Renal cortical epithelial cell (primary cell): ENCODE measurements around the gene ALG2. TPM values are rescaled to one million over a fixed set of nuclear protein-coding genes. Genes with fewer than 3 reads are reported as not detected.

Experiments
- DNase-seq: peaks from one replicate; pipeline ENCODE4 v3.0.0-alpha.2; 2011; ENCODE audit warnings: low read depth
- total RNA-seq: library from RNA; depleted of rRNA; stranded (reverse); fragments of >200 nt; gene quantifications from 2 replicates; pipeline ENCODE4 v1.2.3, GENCODE V29; 2014

Gene ALG2, protein sequence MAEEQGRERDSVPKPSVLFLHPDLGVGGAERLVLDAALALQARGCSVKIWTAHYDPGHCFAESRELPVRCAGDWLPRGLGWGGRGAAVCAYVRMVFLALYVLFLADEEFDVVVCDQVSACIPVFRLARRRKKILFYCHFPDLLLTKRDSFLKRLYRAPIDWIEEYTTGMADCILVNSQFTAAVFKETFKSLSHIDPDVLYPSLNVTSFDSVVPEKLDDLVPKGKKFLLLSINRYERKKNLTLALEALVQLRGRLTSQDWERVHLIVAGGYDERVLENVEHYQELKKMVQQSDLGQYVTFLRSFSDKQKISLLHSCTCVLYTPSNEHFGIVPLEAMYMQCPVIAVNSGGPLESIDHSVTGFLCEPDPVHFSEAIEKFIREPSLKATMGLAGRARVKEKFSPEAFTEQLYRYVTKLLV
- total RNA-seq: 46.7 and 54.6 TPM in 2 replicates

DNA sequence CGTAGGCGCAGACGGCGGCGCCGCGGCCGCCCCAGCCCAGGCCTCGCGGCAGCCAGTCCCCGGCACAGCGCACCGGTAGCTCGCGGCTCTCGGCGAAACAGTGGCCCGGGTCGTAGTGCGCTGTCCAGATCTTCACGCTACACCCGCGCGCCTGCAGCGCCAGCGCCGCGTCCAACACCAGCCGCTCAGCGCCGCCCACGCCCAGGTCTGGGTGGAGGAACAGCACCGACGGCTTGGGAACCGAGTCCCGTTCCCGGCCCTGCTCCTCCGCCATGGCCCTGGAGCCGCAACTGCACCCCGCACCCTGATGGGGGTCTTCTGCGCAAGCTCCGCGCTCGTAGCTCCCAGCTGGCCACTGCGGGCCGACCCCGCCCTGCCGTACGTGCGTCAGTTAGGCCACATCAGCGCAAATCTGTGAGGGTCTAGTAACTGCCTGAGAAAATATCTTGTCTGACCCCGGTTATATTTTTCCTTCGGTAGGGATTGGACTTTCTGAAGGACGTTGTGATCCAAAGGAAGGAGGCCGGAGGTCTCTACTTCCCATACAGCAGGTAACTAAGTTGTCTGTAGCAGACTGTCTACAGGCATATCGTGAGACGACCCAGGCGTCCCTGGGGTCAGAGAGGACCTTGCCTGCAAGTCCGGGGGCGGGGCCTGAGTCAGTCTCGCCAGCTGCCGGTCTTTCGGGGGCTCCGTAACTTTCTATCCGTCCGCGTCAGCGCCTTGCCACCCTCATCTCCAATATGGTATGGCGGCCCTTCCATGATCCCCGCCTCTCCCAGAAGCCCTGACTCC, at the start of gene ALG2, which contains the start of gene SEC61B:
Gene ALG2, minus strand, starts transcription at position 322 of the 795 bp plus-strand sequence. Its CDS starts 48 bp downstream, at position 274.
Gene SEC61B, plus strand, starts transcription at position 662 of the 795 bp plus-strand sequence. Its CDS starts 82 bp downstream, at position 744.
- DNase-seq: peak; percentile 89

DNA sequence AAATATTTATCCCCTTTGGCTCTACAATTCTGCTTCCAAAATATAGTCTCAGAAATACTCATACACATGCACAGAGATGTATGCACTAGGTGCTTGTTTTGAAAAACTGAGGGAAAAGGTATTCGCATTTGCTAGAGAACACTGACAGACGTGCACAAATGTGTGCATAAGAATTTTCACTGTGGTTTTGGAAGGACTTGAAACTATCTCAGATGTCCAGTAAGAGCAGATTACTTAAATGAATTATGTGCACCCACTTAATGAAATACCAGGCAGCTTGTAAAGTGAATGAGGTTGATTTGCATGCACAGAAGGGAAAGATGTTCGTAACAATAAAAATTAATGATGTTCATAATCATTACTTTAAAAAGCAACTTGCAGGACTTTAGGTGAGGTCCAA, 48.7 kb upstream of the ALG2 start:
- DNase-seq: no peak

DNA sequence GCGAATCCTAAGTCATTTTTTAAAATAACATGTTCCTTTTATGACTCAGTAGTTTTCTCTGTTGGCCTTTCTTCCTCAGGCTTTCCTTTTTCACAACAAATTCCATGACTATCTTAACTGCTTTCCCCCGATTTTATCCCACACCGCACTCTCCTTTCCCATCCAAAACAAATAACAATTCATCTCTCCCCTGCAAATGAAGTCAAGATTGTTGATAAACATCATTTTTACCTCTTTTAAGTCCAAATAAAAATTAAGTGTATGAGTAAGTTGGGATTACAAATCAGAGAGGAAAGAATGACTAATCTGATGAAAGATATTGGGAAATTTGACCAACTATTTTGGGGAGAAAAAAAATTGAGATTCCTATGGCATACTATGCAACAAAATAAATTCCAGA, 47.7 kb upstream of the ALG2 start:
- DNase-seq: no peak

DNA sequence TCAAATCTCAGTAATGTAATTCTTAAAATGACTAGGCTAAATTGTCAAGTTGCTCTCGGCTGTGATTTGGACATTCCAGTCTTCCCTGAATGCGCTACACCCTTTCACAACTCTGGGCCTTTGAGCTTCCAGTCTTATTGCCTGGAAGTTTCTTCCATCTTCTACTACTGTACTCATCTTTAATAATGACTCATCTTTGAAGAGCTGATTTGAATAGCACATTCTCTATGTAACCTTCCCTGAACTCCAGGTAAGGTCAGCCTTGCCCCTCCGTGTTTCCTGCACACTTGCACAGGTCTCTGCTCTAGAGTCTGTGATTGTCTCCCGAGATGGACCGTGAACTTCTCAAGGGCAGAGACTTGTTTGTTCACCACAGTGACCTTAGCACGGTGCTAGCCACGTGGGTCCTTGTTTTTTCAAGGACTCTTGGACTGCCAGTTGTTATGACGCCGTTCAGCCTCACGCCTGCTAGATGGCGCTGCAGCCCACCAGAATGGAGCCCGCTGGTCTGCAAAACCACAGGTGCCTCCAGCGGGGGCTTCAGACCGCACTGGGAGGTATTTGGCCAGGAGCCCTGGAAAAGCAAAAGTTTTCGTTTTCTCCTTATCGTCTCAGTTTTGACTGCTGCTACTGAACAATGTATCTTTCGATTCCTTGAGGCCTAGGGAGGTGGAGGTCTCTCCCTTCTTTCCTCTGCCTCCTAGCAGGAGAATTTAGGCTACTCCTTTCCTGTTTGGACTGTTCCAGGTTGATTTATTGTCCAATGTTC, 44.7 kb upstream of the ALG2 start:
- peak; percentile 54 for DNase-seq

DNA sequence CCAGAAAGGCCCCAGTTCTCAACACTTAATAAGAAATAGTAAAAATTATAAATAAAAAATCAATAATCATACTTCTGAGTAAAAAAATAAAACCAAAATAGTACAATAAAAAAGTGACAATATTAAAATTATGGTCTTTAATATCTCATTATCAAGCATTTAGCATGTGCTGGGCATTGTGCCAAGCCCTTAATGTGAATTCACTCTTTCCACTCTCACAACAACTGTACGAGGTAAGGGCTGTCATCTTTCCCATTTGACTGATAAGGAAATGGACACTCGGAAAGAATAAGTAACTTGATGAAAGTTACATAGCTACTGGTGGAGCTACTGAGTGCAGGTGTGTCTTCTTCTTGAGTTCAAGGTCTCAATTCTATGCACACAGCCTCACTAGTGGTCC, 43.9 kb upstream of the ALG2 start:
- DNase-seq: no peak

DNA sequence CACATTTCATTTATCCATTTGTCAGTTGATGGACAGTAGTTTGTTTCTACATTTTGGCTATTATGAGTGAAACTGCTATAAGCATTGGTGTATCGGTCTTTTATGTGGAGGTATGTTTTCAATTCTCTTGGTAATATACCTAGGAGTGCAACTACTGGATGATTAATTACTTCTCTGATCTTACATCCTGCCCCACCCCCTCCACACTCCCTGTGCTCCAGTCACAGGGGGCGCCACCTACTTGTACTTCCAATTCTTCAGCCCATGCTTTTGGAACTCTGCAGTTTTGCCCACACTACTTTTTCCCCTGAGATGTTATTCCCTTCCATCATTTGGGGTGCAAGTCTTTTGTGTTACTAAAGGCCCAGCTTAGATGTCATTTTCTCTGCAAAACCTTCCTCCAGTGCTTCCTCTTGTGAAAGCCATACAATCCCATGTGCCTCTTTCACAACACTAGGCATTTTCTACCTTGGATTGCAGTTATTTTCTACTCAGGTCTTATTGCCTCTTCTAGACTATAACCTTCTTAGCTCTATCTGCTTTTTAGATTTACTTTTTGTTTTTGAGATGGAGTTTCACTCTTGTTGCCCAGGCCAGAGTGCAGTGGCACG, 42.4 kb upstream of the ALG2 start:
- DNase-seq: no peak

DNA sequence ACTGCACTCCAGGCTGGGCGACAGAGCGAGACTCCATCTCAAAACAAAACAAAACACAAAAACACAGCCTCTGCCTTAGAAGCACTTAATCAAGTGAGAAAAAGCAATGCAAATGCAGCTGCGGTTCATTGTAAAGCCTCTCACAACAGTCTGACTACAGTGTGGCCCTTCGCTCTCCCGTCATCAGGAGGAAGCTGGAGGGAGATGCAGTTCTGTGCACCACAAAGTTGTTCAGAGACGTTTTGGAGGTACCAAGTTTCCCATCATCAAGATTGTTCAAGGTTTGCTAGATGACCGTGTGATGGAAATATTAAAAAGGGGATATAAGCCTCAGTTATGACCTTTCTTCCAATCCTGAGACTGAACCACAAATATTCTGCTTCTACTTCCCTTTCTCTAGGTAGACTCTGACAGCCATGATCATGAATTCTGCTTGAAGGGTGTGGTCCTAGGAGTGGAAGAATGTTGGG, 41.2 kb upstream of the ALG2 start:
- DNase-seq: no peak

DNA sequence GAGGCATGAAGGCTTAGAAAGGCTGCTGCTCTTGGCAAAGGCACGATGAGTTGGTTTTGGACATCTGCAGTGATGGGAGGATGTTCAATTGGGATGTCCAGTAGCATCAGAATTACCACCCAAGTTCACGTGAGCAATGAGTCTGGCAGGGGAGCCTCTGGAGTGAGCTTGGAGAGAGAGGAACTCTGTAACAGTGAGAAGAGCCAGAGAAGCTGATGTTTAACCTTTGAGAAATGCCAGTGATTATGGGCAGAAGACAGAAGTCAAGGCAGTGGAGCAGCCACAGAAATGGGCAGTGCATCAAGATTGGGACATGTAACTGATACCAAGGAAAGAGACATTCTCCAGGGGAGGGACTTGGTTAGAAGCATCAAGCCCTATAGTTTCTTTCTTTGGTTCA, 40.2 kb upstream of the ALG2 start:
- no peak for DNase-seq

DNA sequence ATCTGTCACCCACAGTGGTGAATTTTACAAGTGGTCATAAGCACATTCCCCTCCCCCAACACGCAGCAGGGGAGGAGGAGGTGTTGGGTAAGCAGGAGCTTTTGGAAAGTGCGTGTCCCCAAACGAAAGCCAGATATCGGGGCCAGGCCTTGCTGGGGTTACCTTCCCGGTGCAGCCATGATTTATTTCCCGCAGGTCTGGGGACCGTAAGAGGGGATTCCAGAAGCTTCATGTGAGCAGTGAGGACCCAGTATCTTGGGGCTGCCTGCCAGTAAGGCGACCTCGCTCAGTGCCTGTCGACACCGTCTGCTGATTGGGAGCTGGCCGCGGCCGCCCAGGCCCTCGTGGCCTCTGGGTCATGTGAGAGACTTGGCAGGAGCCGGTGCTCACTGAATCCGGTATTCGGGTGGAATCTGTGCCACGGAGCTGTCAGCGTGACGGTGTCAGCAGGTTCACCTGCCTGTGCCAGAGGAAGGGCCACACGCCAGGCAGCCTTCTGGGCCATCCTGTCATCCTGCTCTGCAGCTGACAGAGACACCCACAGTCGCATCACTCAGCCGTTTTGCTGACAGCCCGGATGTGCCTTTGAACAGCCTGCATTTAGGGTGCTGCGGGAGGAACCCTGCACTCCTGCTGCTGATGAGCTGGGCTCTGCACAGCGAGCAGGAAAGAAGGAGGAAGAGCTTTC, 37.6 kb upstream of the ALG2 start:
- peak; percentile 55 for DNase-seq

DNA sequence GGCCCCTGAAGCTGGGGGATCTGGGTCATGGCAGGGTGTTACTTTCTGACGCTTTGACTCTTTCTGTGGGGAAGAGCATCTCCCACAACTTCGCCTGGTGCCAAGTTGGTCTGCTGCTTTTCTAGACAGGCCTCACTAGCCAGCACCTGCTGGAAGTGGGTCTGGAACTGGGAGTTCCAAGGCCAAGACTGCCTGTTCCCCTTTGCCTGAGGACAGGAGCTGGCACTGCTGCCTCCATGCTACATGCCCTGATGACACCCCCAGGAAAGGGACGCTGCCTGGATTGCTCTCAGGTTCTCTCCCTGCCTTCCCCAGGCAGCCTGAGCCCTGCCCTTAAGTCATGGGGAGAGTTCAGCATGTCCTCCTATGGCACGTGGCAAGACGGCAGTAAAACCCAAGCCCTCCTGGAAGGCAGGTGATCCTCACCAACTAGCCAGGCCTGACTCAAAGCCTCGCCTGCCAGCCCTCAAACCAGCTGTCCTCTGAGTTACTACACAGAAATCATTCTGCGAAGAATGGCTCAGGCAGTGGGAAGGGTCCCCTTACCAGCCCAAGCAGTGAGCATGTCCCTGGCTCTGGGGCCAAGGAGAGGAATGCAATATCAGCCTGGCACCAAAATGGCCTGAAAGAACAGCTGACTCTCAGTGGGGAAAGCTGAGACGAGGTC, 36.1 kb upstream of the ALG2 start:
- no peak for DNase-seq

DNA sequence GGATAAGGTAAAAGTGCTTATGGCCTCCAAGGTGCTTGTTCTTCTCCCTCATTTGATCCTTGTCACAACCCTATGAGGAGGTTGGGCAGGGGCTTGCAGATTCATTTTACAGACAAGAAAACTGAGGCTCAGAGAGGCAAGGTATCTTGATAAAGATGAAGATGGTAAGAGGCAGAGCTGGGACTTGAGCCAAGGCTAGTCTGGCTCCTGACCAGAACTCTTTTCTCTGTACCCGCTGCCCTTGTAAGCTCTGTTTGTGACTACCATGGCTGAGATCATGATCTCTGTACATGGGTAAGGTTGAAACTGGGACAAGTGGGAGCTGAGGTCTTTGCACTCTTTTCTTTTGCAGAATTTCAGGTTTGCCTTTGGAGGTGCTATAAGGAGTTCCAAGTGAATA, 33.9 kb upstream of the ALG2 start:
- no peak for DNase-seq

DNA sequence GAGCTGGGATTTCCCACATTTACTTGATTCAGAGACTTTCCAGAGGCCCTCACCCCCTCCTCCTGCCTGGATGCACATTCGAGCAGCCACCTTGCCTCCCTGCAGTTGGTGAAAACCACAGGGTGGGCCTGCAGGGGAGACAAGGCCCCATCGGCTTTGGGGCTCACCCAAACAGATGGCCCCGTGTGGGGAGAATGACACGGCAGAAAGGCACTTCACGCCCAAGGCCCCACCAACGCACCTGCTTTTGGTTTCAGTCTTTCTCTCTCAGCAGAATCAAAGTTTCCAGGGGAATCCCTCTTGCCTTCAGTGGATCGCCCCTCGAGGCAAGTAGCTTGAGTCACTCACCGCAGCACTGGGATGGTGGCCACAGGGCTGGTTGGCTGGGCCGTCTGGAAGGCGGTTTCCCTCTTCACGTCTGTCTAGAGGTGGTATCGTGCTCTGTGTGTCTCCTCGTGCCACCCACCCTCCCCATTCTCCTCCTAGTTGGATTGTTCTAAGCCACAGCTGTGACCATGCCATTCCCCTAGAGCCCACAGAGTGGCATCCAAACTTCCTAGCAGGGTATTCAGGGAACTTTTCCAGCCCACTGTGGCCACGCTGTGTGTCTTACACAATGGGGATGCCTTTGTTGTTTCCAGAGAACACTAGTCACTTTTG, 32.2 kb upstream of the ALG2 start:
- DNase-seq: no peak

DNA sequence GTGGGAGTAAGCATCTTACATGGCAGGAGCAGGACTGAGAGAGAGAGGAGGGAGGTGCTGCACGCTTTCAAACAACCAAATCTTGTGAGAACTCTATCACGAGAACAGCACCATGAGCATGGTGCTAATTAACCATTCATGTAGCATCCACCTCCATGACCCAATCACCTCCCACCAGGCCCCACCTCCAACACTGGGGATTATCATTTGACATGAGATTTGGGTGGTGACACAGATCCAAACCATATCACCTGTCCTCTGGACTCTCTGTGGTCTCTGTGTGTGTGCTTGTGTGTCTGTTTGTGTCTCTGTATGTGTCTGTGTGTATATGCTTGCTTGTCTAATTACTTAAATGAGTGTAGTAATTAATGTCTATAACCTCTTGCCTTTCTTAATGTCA, 31.4 kb upstream of the ALG2 start:
- no peak for DNase-seq

DNA sequence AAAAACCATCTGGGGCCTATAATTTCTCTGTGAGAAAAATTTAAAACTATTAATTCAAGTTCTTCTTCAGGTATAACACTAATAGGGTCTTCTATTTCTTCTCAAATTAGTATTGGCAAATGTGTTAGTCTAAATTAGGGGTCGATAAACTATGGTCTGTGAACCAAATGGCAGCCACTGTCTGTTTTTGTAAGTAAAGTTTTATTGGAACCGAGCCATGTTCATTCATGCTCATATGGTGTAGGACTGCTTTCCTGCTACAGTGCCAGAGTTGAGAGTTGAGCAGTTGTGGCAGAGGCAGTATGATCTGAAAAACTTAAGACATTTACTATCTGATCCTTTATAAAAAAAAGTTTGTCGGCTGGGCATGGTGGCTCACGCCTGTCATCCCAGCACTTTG, 29.4 kb upstream of the ALG2 start:
- no peak for DNase-seq

DNA sequence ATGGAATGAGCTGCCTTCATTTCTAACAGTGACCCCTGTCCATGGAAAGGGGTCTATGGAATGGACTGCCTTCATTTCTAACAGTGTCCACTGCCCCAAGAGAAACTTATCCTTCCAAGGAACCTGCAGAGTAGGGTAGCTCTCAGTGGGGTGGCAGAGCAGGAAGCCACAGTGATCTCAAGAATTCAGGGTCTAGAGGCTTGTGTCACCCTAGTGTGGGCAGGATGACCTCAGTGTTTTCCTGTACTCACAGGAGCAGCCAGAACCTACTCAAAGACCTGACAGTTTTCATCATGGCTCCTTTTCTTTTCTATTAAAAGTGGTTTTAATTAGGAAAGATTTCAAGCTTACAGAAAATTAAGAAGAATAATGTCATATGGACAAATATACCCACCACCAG, 27.9 kb upstream of the ALG2 start:
- DNase-seq: peak; percentile 64

DNA sequence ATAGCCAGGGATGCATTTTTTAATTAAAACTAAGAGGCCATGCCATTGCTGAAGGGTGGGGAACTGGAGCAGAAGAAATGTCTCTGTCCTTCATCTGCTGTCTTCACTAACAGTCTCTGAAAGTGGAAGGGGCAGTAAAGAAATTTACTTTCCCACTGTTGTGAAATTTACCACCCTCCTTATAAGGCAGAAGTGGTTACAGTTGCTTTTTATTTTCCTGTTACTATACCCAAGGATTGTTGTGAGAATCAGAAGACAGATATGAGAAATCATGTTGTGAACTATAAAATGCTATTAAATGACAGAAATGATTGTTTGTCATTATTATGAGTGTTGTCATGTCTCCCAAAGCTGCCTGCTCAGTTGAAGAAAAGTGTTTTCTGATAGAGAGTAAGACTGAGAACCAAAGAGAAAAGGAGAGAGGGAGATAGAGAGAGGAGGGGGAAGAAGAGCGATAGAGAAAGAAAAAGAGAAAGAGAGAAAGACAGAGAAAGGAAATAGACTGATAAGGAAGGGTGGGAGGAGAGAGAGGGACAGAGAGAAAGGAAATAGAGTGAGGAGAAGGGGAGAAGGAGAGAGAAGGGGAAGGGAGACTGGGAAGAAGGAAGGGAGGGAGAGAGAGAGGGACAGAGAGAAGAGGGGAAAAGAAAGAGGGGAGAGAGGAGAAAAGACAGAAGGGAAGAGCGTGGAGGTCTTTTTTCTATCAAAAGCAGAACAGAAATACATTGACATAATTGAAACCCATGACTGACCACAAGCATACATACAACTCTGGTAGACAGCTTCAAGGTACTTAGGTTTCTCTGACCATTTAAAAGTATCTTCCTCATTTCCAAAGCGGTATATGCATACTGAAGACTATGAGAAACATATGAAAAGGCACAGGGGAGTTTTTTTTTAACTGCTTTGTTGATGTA, 22.9 kb upstream of the ALG2 start:
- DNase-seq: no peak

DNA sequence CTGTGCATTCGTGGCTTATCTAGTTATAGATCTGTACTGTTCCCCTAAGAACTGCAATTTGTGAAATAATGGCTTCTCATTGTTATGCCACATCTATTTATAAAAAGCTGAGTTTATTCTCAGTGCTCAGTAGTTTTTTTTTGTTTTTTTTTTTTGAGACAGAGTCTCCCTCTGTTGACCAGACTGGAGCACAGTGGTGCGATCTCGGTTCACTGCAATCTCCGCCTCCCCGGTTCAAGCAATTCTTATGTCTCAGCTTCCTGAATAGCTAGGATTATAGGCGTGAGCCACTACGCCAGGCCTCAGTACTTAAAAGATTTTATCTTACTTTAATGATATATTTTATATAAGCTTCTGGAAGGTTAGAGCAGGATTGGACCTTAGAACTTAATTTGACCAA, 19.4 kb upstream of the ALG2 start:
- no peak for DNase-seq

DNA sequence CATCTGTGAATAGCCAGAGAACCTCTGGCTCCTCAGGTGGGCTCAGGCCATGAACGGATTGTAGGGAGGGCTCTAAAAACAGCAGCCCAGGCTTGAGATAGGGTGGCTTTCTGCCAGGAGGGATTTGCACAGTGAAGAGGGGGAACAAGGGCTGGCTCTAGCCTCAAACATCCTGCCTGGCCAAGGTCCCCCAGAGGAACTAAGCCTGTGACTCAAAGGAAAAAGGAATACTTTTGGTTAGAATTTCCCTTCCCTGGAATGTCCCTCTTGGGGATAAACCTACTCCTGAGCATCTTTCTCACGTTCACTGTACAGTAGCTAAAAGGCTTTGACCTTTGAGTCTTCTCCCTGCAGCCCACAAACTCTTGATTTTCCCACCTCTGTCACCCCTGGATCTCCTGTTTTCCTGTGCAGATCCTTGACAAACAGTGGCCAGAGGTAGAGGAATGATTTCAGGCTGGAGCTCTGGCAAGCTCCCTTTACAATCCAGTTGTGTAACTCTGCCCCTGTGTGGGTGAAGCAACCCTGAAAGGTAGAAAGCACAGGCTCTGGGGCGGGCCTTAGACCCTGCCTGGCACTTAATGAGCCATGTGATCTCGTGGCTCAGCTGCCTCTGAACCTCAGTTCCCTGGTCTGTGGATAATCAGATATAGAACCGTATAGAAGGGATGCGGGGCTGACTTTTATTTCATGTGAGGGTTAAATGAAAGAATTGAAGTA, 17.8 kb upstream of the ALG2 start:
- DNase-seq: peak; percentile 73
